Activated T-helper 1 cell treated with Interleukin-2 at 50 U/mL for 16 hours (primary cell): ENCODE measurements around the gene WFDC1.

Source experiments
- DNase-seq: peaks from one replicate; pipeline ENCODE4 v3.0.0-alpha.2; 2020; ENCODE audit warnings: low read depth

The WFDC1 gene

GRCh38 chr16:84351630-84352029 lies 57.0 kb downstream of the WFDC1 start:
- no peak for DNase-seq

GRCh38 chr16:84354306-84354705 lies 59.6 kb downstream of the WFDC1 start:
- DNase-seq = no peak

DNA sequence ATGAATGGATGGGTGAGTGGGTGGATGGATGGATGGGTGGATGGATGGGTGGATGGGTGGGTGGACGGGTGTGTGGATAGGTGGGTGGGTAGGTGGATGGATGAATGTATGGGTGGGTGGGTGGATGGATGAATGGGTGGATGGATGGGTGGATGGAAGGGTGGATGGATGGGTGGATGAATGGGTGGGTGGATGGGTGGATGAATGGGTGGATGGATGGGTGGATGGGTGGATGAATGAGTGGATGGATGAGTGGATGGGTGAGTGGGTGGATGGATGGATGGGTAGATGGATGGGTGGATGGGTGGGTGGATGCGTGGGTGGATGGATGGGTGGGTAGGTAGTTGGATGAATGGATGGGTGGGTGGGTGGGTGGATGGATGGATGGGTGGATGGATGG lies 60.5 kb downstream of the WFDC1 start:
- DNase-seq = no peak

- no peak for DNase-seq
These were observed 61.5 kb downstream of the WFDC1 start for GRCh38 chr16:84356176-84356575.

GRCh38 chr16:84356591-84357116 lies 62.0 kb downstream of the WFDC1 start:
- DNase-seq = no peak

DNA sequence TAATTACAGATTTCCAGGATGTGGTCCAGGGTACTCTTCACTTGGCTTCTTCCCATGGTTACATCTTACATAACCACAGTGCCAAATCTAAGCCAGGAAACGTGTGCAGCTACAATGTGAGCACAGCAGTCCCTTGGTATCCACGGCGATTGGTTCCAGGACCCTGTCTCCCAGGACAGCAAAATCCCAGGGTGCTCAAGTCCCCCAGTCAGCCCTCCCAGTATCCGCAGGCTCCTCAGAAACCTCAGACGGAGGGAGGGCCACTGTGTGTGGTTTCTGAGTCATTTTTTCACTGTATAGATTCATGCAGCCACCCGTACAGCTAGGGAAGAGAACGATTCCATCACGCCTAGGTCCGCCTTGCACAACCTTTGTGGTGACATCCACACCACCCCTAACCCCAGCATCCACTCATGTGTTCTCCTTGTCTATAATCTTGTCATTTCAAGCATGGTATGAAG lies 62.5 kb downstream of the WFDC1 start:
- DNase-seq = no peak

- no peak for DNase-seq
These were observed 64.1 kb downstream of the WFDC1 start for GRCh38 chr16:84358601-84359295.

DNA sequence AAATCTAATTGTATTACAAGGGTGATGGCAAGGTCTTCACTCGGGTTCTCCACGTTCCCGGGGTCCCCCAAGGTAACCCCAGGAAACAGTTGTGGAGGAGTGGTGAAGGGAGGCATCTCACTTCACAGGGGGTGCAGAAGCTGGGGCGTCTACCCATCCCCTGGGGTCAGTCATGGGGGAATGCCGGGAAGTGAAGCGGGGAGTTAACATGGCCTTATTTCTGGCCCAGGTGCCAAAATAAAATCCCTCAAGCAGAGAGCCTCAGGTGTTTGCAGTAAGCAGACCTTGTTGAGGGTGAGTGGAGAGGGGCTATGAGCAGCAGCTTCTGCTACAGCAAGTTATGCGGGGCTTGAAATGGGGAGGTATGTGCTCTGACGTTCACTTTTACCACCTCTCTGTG lies 64.6 kb downstream of the WFDC1 start:
- no peak for DNase-seq

DNA sequence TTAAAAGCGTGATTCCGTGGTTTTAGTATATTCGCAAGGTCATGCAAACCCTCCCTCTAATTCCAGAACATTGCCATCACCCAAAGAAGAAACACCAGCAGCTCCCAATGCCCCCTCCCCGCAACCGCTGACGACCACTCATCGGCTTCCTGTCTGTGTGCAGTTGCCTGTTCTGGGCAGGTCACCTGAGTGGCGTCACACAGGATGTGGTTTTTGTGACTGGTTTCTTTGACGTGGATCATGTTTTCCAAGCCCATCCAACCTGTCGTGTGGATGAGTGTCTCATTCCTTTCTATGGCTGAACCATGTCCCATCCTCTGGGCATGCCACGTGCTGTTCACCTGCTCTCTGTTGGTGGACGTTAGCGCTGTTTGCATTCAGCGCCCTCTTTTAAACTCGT lies 65.5 kb downstream of the WFDC1 start:
- peak; percentile 3 for DNase-seq

GRCh38 chr16:84360748-84361147 lies 66.1 kb downstream of the WFDC1 start:
- no peak for DNase-seq

DNA sequence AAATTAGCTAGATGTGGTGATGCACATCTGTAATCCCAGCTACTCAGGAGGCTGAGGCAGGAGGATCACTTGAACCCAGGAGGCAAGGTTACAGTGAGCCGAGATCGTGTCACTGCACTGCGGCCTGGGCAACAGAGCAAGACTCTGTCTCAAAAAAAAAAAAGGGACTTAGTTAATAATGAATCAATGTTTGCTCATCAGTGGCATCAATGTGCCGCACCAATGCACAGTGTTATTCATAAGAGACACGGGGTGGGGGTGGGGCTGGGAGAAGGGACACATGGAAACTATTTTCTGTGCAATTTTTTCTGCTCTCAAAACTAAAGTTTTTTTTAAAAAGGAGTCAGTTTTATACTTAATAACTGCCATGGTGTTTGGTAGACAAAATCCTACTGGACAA lies 66.9 kb downstream of the WFDC1 start:
- no peak for DNase-seq

DNA sequence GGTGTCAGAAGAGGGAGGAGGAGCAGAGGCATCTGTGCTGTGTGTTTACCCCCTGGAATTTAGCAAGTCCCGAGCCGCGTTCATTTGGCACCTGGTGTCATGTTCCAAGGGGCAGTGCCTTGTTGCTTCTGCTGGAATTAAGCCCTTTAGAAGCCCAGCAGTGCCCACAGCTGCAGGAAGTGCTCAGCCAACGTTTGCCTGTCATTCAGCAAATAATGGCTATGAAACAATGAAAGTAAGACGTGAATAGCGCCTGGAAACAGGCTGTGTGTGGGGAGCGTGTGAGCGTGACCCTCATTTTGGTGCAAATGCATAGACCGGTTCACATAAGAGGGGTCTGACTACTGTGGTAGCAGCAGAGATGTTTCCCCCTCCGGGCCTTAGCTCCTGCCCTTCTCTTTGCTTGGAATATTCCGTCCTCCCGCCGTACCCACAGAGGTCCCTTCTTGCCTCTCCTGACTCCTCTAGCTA lies 67.8 kb downstream of the WFDC1 start:
- no peak for DNase-seq

DNA sequence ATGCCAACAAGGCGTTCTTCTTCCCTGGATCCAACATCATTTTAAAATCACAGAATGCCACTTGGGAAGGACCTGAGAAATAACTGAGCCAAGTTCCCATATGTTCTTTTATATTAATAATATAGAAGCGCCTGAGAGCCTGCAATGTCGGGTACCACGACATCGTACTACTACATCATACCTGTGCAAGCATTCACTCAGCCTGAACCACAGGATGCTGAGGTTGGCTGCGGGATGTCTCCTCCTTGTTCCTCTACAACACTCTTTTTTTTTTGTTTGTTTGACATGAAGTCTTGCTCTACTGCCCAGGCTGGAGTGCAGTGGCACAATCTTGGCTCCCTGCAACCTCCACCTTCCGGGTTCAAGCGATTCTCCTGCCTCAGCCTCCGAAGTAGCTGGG lies 71.5 kb downstream of the WFDC1 start:
- no peak for DNase-seq

DNA sequence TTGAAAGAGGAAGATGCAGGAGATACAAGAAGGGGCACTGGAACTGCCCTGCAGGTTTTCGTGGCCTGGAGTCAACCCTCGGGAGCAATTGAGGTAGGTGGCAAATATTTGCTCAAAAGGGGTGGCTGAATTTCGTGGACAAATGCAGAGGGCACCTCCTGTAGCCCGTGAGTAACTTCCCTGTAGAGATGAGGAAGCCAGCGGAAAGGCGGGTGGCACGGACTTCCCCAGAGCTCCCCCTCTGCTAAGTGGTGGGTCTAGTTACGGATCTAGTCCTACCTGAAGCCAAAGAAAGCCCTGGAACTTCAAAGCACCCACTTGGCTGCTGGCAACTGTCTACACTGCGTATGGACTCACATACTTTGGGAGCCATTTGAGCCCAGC lies 72.6 kb downstream of the WFDC1 start:
- DNase-seq = no peak

GRCh38 chr16:84367750-84368307 lies 73.2 kb downstream of the WFDC1 start:
- DNase-seq = no peak

DNA sequence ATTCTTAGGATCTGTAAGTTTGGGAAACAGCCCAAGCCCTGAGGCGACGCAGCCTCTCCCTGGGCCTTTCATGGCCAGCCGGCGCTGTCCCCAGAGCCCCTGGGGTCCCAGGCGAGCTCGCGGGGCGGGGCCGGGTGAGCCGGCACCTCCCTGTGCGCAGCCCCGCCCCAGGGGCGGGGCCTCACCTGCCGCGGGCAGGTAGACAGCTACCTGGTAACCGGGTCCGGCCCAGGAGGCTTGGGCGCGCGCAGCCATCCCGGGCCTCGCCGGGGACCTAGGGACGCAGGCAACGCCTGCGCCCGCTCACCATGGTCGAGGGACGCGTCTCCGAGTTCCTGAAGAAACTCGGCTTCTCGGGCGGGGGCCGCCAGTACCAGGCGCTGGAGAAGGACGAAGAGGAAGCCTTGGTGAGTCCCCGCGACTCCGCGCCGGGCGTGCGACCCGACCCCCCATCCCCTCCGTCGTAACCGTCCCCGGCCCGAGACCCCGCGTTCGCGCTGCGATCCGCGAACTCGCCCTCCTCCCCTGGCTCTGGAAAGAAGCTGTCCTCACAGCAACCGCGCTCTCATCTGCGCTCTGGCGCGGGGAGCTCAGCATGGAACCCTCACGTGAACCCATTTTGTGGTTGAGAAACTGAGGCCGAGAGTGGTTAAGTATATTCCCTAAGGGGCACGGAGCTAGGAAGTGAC lies 73.8 kb downstream of the WFDC1 start, which contains the start of gene ATP2C2:
Gene ATP2C2, plus strand, starts transcription at position 231 of the 689 bp plus-strand sequence. Its CDS starts 78 bp downstream, at position 309.
- no peak for DNase-seq

GRCh38 chr16:84369105-84369504 lies 74.4 kb downstream of the WFDC1 start:
- DNase-seq = no peak

- no peak for DNase-seq
These were observed 75.4 kb downstream of the WFDC1 start for GRCh38 chr16:84369938-84370627.

DNA sequence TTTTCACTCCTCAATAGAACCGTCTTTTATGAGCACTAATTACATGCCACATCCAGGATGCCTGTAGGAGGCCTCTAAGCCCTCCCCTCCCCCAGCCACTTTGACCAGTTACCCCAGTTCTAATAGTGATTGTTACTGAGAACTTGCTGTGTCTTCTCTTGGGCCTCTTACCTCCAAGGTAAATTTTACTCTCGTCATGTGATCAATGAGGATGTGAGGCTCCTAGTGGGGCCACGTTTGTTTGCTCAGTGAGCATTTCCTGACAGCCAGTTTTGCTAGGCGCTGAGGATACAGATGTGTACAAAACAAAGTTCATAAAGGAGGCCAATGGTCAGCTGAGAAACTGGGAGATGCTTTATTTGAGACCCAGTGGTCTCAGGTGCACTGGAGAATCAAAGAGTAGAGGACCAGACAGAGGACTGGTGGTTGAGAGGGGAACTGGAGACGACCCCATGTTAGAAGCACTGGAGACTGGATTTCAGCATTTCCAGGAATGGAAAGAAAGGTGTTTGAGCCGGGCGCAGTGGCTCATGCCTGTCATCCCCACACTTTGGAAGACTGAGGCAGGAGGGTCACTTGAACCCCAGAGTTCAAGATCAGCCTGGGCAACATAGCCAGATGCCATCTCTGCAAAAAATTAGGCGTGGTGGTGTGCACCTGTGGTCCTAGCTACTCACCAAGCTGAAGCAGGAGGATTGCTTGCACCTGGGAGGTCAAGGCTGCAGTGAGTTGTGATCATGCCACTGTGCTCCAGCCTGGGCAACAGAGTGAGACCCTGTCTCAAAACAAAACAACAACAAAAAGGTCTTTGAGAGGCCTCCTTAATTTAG lies 76.3 kb downstream of the WFDC1 start:
- DNase-seq = no peak

DNA sequence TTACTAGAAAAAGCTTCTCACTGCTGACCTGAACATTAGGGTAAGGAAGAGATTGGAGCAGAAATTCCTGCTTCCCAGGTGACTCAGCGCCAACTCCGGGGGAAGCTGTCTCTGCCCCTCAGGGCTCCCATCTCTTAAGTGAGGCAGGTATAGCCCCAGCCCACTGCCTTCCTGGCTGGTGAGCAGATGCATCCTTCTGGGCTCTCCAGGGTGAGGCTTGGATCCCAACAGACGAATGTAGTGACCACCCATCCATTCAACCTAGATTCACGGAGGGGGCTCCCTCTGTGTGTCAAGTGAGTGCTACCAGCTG lies 76.8 kb downstream of the WFDC1 start:
- DNase-seq = no peak

DNA sequence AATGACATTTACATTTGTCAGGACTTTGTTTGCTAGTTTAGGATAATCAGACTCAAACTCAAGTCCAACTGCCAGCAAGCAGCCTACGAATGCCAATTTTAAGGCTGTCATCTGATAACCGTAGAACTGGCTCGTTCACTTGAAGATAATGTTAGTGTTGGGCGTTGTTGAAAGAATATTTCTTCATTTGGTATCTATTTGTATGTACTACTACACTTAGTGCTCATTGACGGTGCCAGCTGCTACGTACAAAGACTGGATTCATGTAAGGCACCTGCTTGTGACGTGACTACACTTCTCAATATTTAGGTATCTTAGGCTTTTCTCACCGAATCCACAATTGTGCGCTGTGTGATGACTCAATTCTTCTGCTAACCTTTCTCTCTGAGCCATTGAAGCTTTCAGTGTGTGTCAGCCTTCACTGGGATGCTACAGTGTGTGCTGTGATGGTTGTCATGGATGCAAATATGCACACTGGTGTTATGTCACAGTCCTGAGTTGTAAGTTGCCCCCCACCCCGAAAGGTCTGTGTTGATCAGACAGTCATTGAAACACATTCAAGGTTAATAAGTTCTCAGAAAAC lies 79.3 kb downstream of the WFDC1 start:
- no peak for DNase-seq
